GM12878 (cell line): ENCODE measurements around the gene ATP2A3. TPM values are rescaled to one million over a fixed set of nuclear protein-coding genes. Genes with fewer than 3 reads are reported as not detected.
"Not testable (repeated sequence)": the region's sequence is repeated elsewhere in the genome, so short reads cannot be mapped to it uniquely, and the experiment has no call there.

Experiments
- ATAC-seq: fragments of 200-7000 bp; cut with Tn5 transposase; 3 replicates; pipeline ENCODE4 v1.9.1; 2020; ENCODE audit warnings: mild to moderate bottlenecking, moderate library complexity
- BruUV-seq: library from RNA; stranded (reverse); fragments of 400-500 nt; replicated peaks from 2 replicates; lab custom pipeline; 2021; lab: Mats Ljungman, UMichigan
- CTCF ChIA-PET: fragments of 300-600 bp; sonication (Branson Sonifier 250); formaldehyde crosslinking; extraction: SDS; loops from one replicate; lab custom pipeline; 2021; ENCODE audit warnings: inconsistent platforms; lab: Yijun Ruan, JAX
- POLR2A ChIA-PET: fragments of 350-600 bp; formaldehyde crosslinking; extraction: SDS; loops from one replicate; lab custom pipeline; 2021; ENCODE audit warnings: inconsistent platforms; lab: Charles Lee
- RAD21 ChIA-PET: fragments of 300-600 bp; sonication (Branson Sonifier 250); formaldehyde crosslinking; loops from one replicate; lab custom pipeline; 2023; ENCODE audit warnings: antibody characterized with exemption; ENCODE audit not compliant: unreplicated experiment; lab: Charles Lee
- SMC1A ChIA-PET: fragments of 300-600 bp; sonication (Branson Sonifier 250); formaldehyde crosslinking; loops from one replicate; lab custom pipeline; 2023; ENCODE audit not compliant: unreplicated experiment, uncharacterized antibody; lab: Charles Lee
- DNase-seq: peaks from one replicate; pipeline ENCODE4 v3.0.0-alpha.2; 2011; ENCODE audit warnings: low read depth, low spot score
- FAIRE-seq: peaks from 3 replicates; lab custom pipeline; 2011; peaks lifted over from hg19 to GRCh38; lab: Jason Lieb, UNC
- H2AFZ ChIP-seq: 2 replicates; pipeline ENCODE4 v1.6.0; 2011; ENCODE audit warnings: low read depth, low read length, control low read depth; ENCODE audit not compliant: control insufficient read depth
- H3K27ac ChIP-seq: 2 replicates; pipeline ENCODE4 v1.5.1; 2011; ENCODE audit warnings: control low read depth; ENCODE audit not compliant: control insufficient read depth, insufficient read depth
- H3K27me3 ChIP-seq, 2 experiments: replicated peaks in 1 of 2; 2 replicates each; pipeline versions ENCODE4 v1.6.0 to v1.6.1; 2011; ENCODE audit warnings: low read length in 1 of 2; ENCODE audit not compliant: control insufficient read depth in 2 of 2, insufficient read depth in 2 of 2
- H3K36me3 ChIP-seq, 2 experiments: 2 replicates each; pipeline ENCODE4 v1.5.1; 2011; ENCODE audit warnings: low read length in 1 of 2; ENCODE audit not compliant: control insufficient read depth in 2 of 2, insufficient read depth in 2 of 2
- H3K4me1 ChIP-seq: 2 replicates; pipeline ENCODE4 v1.6.1; 2011; ENCODE audit warnings: mild to moderate bottlenecking, low read length, moderate library complexity, mixed read lengths; ENCODE audit not compliant: control insufficient read depth, insufficient read depth
- H3K4me2 ChIP-seq: 2 replicates; pipeline ENCODE4 v1.6.0; 2011; ENCODE audit warnings: control low read depth; ENCODE audit not compliant: control insufficient read depth, insufficient read depth
- H3K4me3 ChIP-seq: fragments of 200-600 bp; sonication (generic); 2 replicates; pipeline ENCODE4 v1.5.1; 2016
- H3K79me2 ChIP-seq: 2 replicates; pipeline ENCODE4 v1.6.0; 2011; ENCODE audit warnings: low read length; ENCODE audit not compliant: control insufficient read depth, insufficient read depth
- H3K9ac ChIP-seq: 2 replicates; pipeline ENCODE4 v1.8.0; 2011; ENCODE audit warnings: low read length, control low read depth, mixed read lengths; ENCODE audit not compliant: control insufficient read depth, insufficient read depth
- H3K9me3 ChIP-seq: replicated peaks from 3 replicates; pipeline ENCODE4 v1.5.1; 2011; ENCODE audit warnings: mild to moderate bottlenecking, low read length; ENCODE audit not compliant: control insufficient read depth, insufficient read depth
- H4K20me1 ChIP-seq: 2 replicates; pipeline ENCODE4 v1.6.0; 2011; ENCODE audit not compliant: control insufficient read depth, insufficient read depth
- CREB1 ChIP-seq: IDR thresholded peaks from 2 replicates; pipeline ENCODE4 v1.6.1; 2012; ENCODE audit warnings: low read depth, mild to moderate bottlenecking, inconsistent platforms
- CREM ChIP-seq: IDR thresholded peaks from 2 replicates; pipeline ENCODE4 v1.6.1; 2014; ENCODE audit warnings: antibody characterized with exemption, low read depth
- E2F8 ChIP-seq: fragments of 450-650 bp; IDR thresholded peaks from 2 replicates; pipeline ENCODE4 v1.6.1; 2018; ENCODE audit warnings: mild to moderate bottlenecking, low read depth, moderate library complexity; ENCODE audit not compliant: partially characterized antibody
- GATAD2B ChIP-seq: fragments of 450-650 bp; conservative IDR thresholded peaks from 2 replicates; pipeline ENCODE4 v1.6.1; 2017; ENCODE audit warnings: low read depth, mild to moderate bottlenecking, moderate library complexity
- WGBS: methylation state at CpG from one replicate; pipeline ENCODE4 v1.1.6; 2016; ENCODE audit warnings: low lambda C conversion rate; ENCODE audit not compliant: insufficient replicate concordance, insufficient coverage; ENCODE audit errors: missing lambda C conversion rate; 5-methylcytosine and 5-hydroxymethylcytosine counted together
- in situ Hi-C: fragments of 300-500 bp; cut with MboI; formaldehyde crosslinking; loops from 9 replicates; pipeline ENCODE4 v1.14.3; 2018; ENCODE audit warnings: mixed read lengths
- intact Hi-C: fragments of 100-400 bp; cut with micrococcal nuclease; formaldehyde crosslinking; loops from one replicate; pipeline ENCODE4 v1.14.2; 2022; ENCODE audit not compliant: unreplicated experiment
- polyA plus RNA-seq, 11 experiments: library from polyadenylated mRNA; depleted of rRNA in 4 of 11; unstranded in 6 of 11; stranded (reverse) in 5 of 11; fragments of >200 nt; fragmentation: Nextera tagmentation in 4 of 11; fragmentation: Illumina TruSeq in 1 of 11; extraction: Ambion mirVana in 4 of 11; extraction: Trizol in 1 of 11; gene quantifications; 1 replicate in 1 of 11; 2 replicates in 10 of 11; pipeline versions ENCODE4 v1.2.1 to v1.2.3, GENCODE V29; 2011 to 2016; ENCODE audit warnings: inconsistent platforms in 2 of 11, missing spikeins in 2 of 11, low read depth in 1 of 11
- total RNA-seq, 4 experiments: library from RNA; depleted of rRNA in 3 of 4; stranded (reverse); fragments of >200 nt in 3 of 4; fragmentation: Illumina TruSeq in 1 of 4; extraction: Trizol in 1 of 4; gene quantifications; 2 replicates each; pipeline versions ENCODE4 v1.2.1 to v1.2.3, GENCODE V29; 2013 to 2021
- TF ChIP-seq, protein P1 (sequence below): fragments of 150-350 bp; IDR thresholded peaks from 2 replicates; pipeline ENCODE4 v1.6.1; 2014; ENCODE audit warnings: mild to moderate bottlenecking, low read depth, low read length

The ATP2A3 gene
- total and polyA plus RNA-seq, 10 of the 15 experiments (the other 5 are each of a cell fraction or from before 2014, with no cell fraction given): 1.0 to 99.2 (median 37.9) TPM

DNA sequence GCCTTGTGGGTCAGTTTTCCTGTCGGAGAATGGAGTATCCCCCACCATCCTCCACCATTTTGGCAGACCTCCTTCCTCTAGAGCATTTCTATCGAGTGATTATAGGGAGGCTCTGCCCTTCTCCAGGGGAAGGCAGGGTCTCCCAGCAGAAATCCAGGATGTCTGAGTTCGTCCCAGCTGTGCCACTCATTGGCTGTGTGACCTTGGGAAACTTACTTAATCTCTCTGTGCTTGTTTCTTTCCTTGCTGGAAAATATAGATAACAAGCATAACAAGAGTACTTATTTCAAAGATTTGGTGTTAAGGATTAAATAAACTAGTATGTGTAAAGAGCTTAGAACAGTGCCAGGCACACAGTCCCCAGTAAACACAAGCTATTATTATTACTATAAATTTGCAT is 14.8 kb downstream of the ATP2A3 start (continued):
- TF ChIP-seq E2F8 (no peak), GATAD2B (no peak), CREM (no peak), CREB1 (no peak)
- TF ChIP-seq, protein P1, sequence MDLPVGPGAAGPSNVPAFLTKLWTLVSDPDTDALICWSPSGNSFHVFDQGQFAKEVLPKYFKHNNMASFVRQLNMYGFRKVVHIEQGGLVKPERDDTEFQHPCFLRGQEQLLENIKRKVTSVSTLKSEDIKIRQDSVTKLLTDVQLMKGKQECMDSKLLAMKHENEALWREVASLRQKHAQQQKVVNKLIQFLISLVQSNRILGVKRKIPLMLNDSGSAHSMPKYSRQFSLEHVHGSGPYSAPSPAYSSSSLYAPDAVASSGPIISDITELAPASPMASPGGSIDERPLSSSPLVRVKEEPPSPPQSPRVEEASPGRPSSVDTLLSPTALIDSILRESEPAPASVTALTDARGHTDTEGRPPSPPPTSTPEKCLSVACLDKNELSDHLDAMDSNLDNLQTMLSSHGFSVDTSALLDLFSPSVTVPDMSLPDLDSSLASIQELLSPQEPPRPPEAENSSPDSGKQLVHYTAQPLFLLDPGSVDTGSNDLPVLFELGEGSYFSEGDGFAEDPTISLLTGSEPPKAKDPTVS: no peak

DNA sequence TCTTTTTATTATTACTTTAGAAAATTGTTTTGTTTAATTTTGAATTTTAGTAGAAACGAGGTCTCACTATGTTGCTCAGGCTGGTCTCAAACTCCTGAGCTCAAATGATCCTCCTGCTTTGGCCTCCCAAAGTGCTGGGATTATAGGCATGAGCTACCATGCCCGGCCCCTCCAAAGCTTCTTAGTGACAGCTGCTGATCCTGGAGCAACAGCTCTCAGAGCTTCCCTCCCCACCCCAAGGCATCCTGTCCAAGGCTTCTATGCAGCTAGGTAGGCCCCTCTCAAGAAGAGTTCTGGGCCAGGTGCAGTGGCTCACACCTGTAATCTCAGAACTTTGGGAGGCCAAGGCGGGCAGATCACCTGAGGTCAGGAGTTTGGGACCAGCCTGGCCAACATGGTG is 15.7 kb downstream of the ATP2A3 start:
- CTCF ChIA-PET: interaction anchor here (1.5 kb wide), 1 partner anchor 252 kb away, joined by 3 read pairs; no protein-coding TSS in a partner anchor
- H3K4me1 ChIP-seq, H2AFZ ChIP-seq, ATAC-seq, POLR2A ChIA-PET, intact Hi-C loops, H3K9ac ChIP-seq, H3K27me3 ChIP-seq, RAD21 ChIA-PET, BruUV-seq, H3K9me3 ChIP-seq, H4K20me1 ChIP-seq, FAIRE-seq, H3K79me2 ChIP-seq, H3K4me3 ChIP-seq, in situ Hi-C loops, H3K4me2 ChIP-seq, H3K27ac ChIP-seq, DNase-seq: not testable (repeated sequence)
- SMC1A ChIA-PET: interaction anchor here (1.1 to 1.4 kb wide), 2 partner anchors 8 to 17 kb away, joined by 3 to 4 read pairs; no protein-coding TSS in a partner anchor
- 95% methylated on average over 3 of the region's 3 CpGs for WGBS
- peaks cover 14 to 25% of the 10 kb centered on the region in 2 experiments; a peak in 3 of 4 replicates for H3K36me3 ChIP-seq
